Esophagus squamous epithelium (tissue), 4 donors: ENCODE data around the gene PRKCA.

Experiments used
- CTCF ChIP-seq, 6 experiments: fragments of 450-650 bp in 4 of 6; fragments of 200-600 bp in 2 of 6; sonication (generic) in 2 of 6; IDR thresholded peaks; one replicate each; pipeline ENCODE4 v1.5.1; 2016 to 2019; ENCODE audit warnings: antibody characterized with exemption in 6 of 6, mild to moderate bottlenecking in 4 of 6, moderate library complexity in 4 of 6
- POLR2A ChIP-seq, 4 donors: fragments of 450-650 bp; IDR thresholded peaks; one replicate each; pipeline ENCODE4 v1.6.1; 2017; ENCODE audit warnings: antibody characterized with exemption in 4 of 4, mild to moderate bottlenecking in 4 of 4, moderate library complexity in 3 of 4

GRCh38 chr17:66663041-66663606 lies 360.7 kb downstream of the PRKCA start:
- no peak for TF ChIP-seq POLR2A (IDR thresholded peaks at IDR 0.05)
- TF ChIP-seq CTCF (IDR thresholded peaks at IDR 0.05), result no peak
